Measurements from ENCODE around the gene CDC42BPA. TPM values are rescaled to one million over a fixed set of nuclear protein-coding genes. Genes with fewer than 3 reads are reported as not detected.
"Not testable (repeated sequence)": the region's sequence is repeated elsewhere in the genome, so short reads cannot be mapped to it uniquely, and the experiment has no call there.

The CDC42BPA gene
- total RNA-seq, 1 experiment from 2014 or later = 48.6 TPM

GRCh38 chr1:227342075-227342829, 24.0 kb upstream of the CDC42BPA start:
- intact Hi-C loops (cut with micrococcal nuclease; ENCODE audit: unreplicated experiment) = no loop called here
- TF ChIP-seq CTCF (IDR thresholded peaks at IDR 0.05; ENCODE audit: unreplicated experiment) = no peak
- DNase-seq = no peak
- CTCF ChIA-PET = no interaction called here
- no TSS peak for BruUV-seq (replicated peaks)
- Mint-ChIP-seq H3K27ac (ENCODE audit: unreplicated experiment) (no peak overlapping the region), H3K4me3 (ENCODE audit: low read depth, unreplicated experiment) (no peak overlapping the region), H3K36me3 (ENCODE audit: insufficient read depth, unreplicated experiment) (no peaks in the 10 kb centered on the region), H3K9me3 (ENCODE audit: low read depth, unreplicated experiment) (peaks cover 5% of the 10 kb centered on the region), H3K27me3 (ENCODE audit: unreplicated experiment) (no peaks in the 10 kb centered on the region), H3K4me1 (ENCODE audit: low read depth, unreplicated experiment) (peaks cover 11% of the 10 kb centered on the region)

- intact Hi-C loops (cut with micrococcal nuclease; ENCODE audit: unreplicated experiment); H3K27me3 Mint-ChIP-seq (ENCODE audit: unreplicated experiment); H3K4me3 Mint-ChIP-seq (ENCODE audit: low read depth, unreplicated experiment); H3K27ac Mint-ChIP-seq (ENCODE audit: unreplicated experiment); H3K36me3 Mint-ChIP-seq (ENCODE audit: insufficient read depth, unreplicated experiment); CTCF ChIA-PET; H3K9me3 Mint-ChIP-seq (ENCODE audit: low read depth, unreplicated experiment); H3K4me1 Mint-ChIP-seq (ENCODE audit: low read depth, unreplicated experiment); DNase-seq; BruUV-seq (replicated peaks): not testable (repeated sequence)
Observed at GRCh38 chr1:227336136-227336535, 17.8 kb upstream of the CDC42BPA start.

- BruUV-seq (replicated peaks) = no TSS peak
- Mint-ChIP-seq H3K4me1 (ENCODE audit: low read depth, unreplicated experiment) (no peaks in the 10 kb centered on the region), H3K4me3 (ENCODE audit: low read depth, unreplicated experiment) (no peak overlapping the region), H3K27me3 (ENCODE audit: unreplicated experiment) (no peaks in the 10 kb centered on the region), H3K27ac (ENCODE audit: unreplicated experiment) (no peak overlapping the region), H3K36me3 (ENCODE audit: insufficient read depth, unreplicated experiment) (no peaks in the 10 kb centered on the region), H3K9me3 (ENCODE audit: low read depth, unreplicated experiment) (no peaks in the 10 kb centered on the region)
- DNase-seq = no peak
- no peak for TF ChIP-seq CTCF (IDR thresholded peaks at IDR 0.05; ENCODE audit: unreplicated experiment)
- CTCF ChIA-PET = no interaction called here
- intact Hi-C loops (cut with micrococcal nuclease; ENCODE audit: unreplicated experiment) = no loop called here
Observed at GRCh38 chr1:227335242-227336020, 17.1 kb upstream of the CDC42BPA start.

GRCh38 chr1:227333423-227333822, 15.1 kb upstream of the CDC42BPA start:
- TF ChIP-seq CTCF (IDR thresholded peaks at IDR 0.05; ENCODE audit: unreplicated experiment) = no peak
- DNase-seq = no peak
- Mint-ChIP-seq H3K36me3 (ENCODE audit: insufficient read depth, unreplicated experiment) (no peaks in the 10 kb centered on the region), H3K4me3 (ENCODE audit: low read depth, unreplicated experiment) (no peak overlapping the region), H3K27me3 (ENCODE audit: unreplicated experiment) (no peaks in the 10 kb centered on the region), H3K4me1 (ENCODE audit: low read depth, unreplicated experiment) (no peaks in the 10 kb centered on the region), H3K9me3 (ENCODE audit: low read depth, unreplicated experiment) (no peaks in the 10 kb centered on the region), H3K27ac (ENCODE audit: unreplicated experiment) (no peak overlapping the region)
- CTCF ChIA-PET = no interaction called here
- BruUV-seq (replicated peaks) = no TSS peak
- intact Hi-C loops (cut with micrococcal nuclease; ENCODE audit: unreplicated experiment) = no loop called here

Data from Calu3 (cell line).